CD4-positive, alpha-beta T cell (primary cell): Measurements from ENCODE around the gene ZNF536. TPM values are rescaled to one million over a fixed set of nuclear protein-coding genes. Genes with fewer than 3 reads are reported as not detected.

Source experiments
- ATAC-seq: fragments of 200-7000 bp; cut with Tn5 transposase; one replicate; pipeline ENCODE4 v1.10.0; 2022; ENCODE audit warnings: mild to moderate bottlenecking; ENCODE audit not compliant: poor library complexity
- CTCF ChIA-PET: fragments of 350-600 bp; sonication (Branson Sonifier 250); formaldehyde crosslinking; loops from one replicate; lab custom pipeline; 2021; ENCODE audit warnings: antibody characterized with exemption, inconsistent platforms; lab: Charles Lee
- POLR2A ChIA-PET: fragments of 350-600 bp; sonication (Branson Sonifier 250); formaldehyde crosslinking; loops from one replicate; lab custom pipeline; 2021; ENCODE audit warnings: antibody characterized with exemption, inconsistent platforms; lab: Charles Lee
- DNase-seq, 14 experiments: peaks; one replicate each; pipeline ENCODE4 v3.0.0-alpha.2; 2013 to 2020; ENCODE audit warnings: mixed read lengths in 2 of 14
- H3K27ac ChIP-seq, 2 donors: one replicate each; pipeline versions ENCODE4 v1.5.1 to v1.7.0; 2013; ENCODE audit warnings: low read length in 2 of 2, low read depth in 1 of 2, mild to moderate bottlenecking in 1 of 2
- H3K27me3 ChIP-seq, 2 experiments: 1 replicate in 1 of 2; 2 replicates in 1 of 2; pipeline versions ENCODE4 v1.6.1 to v1.7.0; 2013; ENCODE audit warnings: low read length in 2 of 2, control low read depth in 1 of 2, mild to moderate bottlenecking in 1 of 2, moderate library complexity in 1 of 2; ENCODE audit not compliant: insufficient read depth in 2 of 2, control insufficient read depth in 1 of 2
- H3K36me3 ChIP-seq: one replicate; pipeline ENCODE4 v1.6.1; 2013; ENCODE audit warnings: low read length, control low read depth; ENCODE audit not compliant: insufficient read depth
- H3K4me1 ChIP-seq: one replicate; pipeline ENCODE4 v1.6.1; 2013; ENCODE audit warnings: low read length, control low read depth; ENCODE audit not compliant: insufficient read depth
- H3K4me3 ChIP-seq: one replicate; pipeline ENCODE4 v1.5.1; 2013; ENCODE audit warnings: mild to moderate bottlenecking, low read length, moderate library complexity
- H3K9me3 ChIP-seq, 2 experiments: 1 replicate in 1 of 2; 2 replicates in 1 of 2; pipeline versions ENCODE4 v1.6.1 to v1.7.0; 2013; ENCODE audit warnings: low read length in 2 of 2, mild to moderate bottlenecking in 2 of 2, control low read depth in 1 of 2, moderate library complexity in 1 of 2; ENCODE audit not compliant: control insufficient read depth in 1 of 2, insufficient read depth in 1 of 2
- H3K27ac Mint-ChIP-seq: one replicate; pipeline ENCODE4 v1.8.0; 2020; ENCODE audit warnings: mixed read lengths
- H3K27me3 Mint-ChIP-seq: one replicate; pipeline ENCODE4 v1.8.0; 2021; ENCODE audit warnings: mixed read lengths
- H3K36me3 Mint-ChIP-seq: one replicate; pipeline ENCODE4 v1.8.0; 2021; ENCODE audit warnings: low read depth, mixed read lengths
- H3K4me1 Mint-ChIP-seq: one replicate; pipeline ENCODE4 v1.8.0; 2021; ENCODE audit warnings: low read depth, mixed read lengths
- H3K4me3 Mint-ChIP-seq: one replicate; pipeline ENCODE4 v1.8.0; 2020; ENCODE audit warnings: mild to moderate bottlenecking, mixed read lengths
- H3K9me3 Mint-ChIP-seq: one replicate; pipeline ENCODE4 v1.8.0; 2020; ENCODE audit warnings: mixed read lengths
- intact Hi-C, 2 experiments: fragments of 100-400 bp; cut with DNase I in 1 of 2; cut with micrococcal nuclease in 1 of 2; formaldehyde crosslinking; loops; one replicate each; pipeline versions ENCODE4 v1.15.1 to v1.9.0; 2023 to 2025; cut with DNase I, micrococcal nuclease
- total RNA-seq, 174 experiments: library from RNA in 2 of 174; stranded (reverse) in 2 of 174; gene quantifications; one replicate each; pipeline ENCODE4 v1.2.3 and lab custom pipeline; 2021 to 2026
- TF ChIP-seq, protein P1 (sequence below): fragments of 200-600 bp; IDR thresholded peaks from one replicate; pipeline ENCODE4 v1.8.0; 2022; ENCODE audit warnings: antibody characterized with exemption, mild to moderate bottlenecking

ZNF536 gene
- total RNA-seq, 2 experiments from 2014 or later: not detected

- Mint-ChIP-seq H3K36me3 (no peaks in the 10 kb centered on the region), H3K4me1 (no peaks in the 10 kb centered on the region)
- CTCF ChIA-PET: no interaction called here
Measured at GRCh38 chr19:30593356-30593755, 221.2 kb downstream of the ZNF536 start.

DNA sequence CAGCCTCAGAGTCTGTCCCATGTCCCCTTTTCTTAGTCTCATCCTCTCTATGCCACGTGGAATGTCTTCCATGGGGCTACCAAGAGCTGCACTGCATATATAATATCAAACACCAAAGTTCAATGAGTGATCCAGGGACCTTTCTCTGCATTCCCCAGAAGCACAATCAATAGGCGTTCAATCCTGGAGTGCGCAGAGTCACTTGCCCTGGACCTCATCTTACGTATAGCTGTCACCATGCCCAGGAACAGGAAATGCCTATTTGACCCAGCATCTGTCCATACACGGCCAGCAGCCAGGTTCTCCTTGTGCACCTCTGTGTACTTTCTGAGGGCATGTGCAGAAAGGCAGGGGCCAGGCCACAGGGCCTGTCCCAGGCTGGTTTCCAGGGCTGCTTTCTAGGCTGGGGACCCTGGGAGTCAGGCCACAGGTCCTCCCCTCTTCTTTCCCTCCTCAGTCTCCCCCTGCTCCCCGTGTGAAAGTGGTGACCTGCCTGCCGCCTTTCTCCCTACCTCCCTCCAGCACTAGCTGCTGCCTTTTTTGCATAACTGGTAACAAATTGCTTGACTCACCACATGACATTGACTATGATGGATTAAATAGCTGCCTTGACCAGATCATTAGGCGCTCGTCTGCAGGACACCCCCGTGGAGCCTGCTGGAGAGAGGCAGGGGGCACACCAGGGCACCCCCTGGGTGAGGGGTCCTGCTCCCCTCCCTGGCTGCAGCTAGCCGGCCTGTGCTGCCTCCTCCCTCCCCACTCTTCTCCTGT lies 222.0 kb downstream of the ZNF536 start:
- Mint-ChIP-seq H3K27ac (no peak overlapping the region), H3K27me3 (no peaks in the 10 kb centered on the region), H3K4me3 (no peak overlapping the region), H3K4me1 (no peaks in the 10 kb centered on the region), H3K36me3 (no peaks in the 10 kb centered on the region), H3K9me3 (no peaks in the 10 kb centered on the region)
- no peak overlapping the region for H3K4me3 ChIP-seq
- intact Hi-C loops: no loop called here
- DNase-seq (no peak), ATAC-seq (no peak)
- H3K4me1 ChIP-seq: no peaks in the 10 kb centered on the region
- ChIA-PET CTCF (no interaction called here), POLR2A (no interaction called here)
- no peak overlapping the region for H3K27ac ChIP-seq
- no peaks in the 10 kb centered on the region for H3K36me3 ChIP-seq
- TF ChIP-seq, protein P1, sequence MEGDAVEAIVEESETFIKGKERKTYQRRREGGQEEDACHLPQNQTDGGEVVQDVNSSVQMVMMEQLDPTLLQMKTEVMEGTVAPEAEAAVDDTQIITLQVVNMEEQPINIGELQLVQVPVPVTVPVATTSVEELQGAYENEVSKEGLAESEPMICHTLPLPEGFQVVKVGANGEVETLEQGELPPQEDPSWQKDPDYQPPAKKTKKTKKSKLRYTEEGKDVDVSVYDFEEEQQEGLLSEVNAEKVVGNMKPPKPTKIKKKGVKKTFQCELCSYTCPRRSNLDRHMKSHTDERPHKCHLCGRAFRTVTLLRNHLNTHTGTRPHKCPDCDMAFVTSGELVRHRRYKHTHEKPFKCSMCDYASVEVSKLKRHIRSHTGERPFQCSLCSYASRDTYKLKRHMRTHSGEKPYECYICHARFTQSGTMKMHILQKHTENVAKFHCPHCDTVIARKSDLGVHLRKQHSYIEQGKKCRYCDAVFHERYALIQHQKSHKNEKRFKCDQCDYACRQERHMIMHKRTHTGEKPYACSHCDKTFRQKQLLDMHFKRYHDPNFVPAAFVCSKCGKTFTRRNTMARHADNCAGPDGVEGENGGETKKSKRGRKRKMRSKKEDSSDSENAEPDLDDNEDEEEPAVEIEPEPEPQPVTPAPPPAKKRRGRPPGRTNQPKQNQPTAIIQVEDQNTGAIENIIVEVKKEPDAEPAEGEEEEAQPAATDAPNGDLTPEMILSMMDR: no peak
- peaks cover 0 to 8% of the 10 kb centered on the region in 2 experiments for H3K9me3 ChIP-seq
- peaks cover 0 to 5% of the 10 kb centered on the region in 2 experiments for H3K27me3 ChIP-seq

More at GRCh38 chr19:30593356-30593755, 221.2 kb downstream of the ZNF536 start:
- no peak overlapping the region for H3K27ac ChIP-seq
- Mint-ChIP-seq H3K27ac (no peak overlapping the region), H3K9me3 (no peaks in the 10 kb centered on the region), H3K4me3 (no peak overlapping the region), H3K27me3 (no peaks in the 10 kb centered on the region)
- ATAC-seq: no peak
- TF ChIP-seq, protein P1: no peak
- no peaks in the 10 kb centered on the region for H3K4me1 ChIP-seq
- no peak overlapping the region for H3K4me3 ChIP-seq
- H3K27me3 ChIP-seq: peaks cover 0 to 5% of the 10 kb centered on the region in 2 experiments
- H3K9me3 ChIP-seq: peaks cover 0 to 8% of the 10 kb centered on the region in 2 experiments
- intact Hi-C loops: no loop called here
- POLR2A ChIA-PET: no interaction called here
- DNase-seq: no peak
- no peaks in the 10 kb centered on the region for H3K36me3 ChIP-seq

DNA sequence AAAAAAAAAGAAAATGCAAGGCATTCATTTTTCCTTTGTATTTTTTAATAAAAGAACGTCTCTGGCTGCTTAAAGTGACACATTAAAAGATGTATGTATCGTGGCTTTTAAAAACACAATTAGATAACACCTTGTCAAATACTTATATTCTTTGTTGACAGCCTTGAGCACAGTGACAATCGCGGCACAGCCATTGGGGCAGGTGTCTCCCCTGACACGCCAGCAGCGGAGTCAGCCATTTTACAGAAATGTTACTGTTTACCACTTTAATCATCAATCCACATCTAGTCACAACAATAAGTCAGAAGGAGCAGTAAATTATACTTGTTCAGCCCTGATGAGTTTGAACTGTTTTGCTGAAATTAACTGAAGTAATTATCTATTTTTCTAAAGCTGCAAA lies 224.1 kb downstream of the ZNF536 start:
- no peaks in the 10 kb centered on the region for H3K4me1 ChIP-seq
- intact Hi-C loops: no loop called here
- ChIA-PET CTCF (no interaction called here), POLR2A (no interaction called here)
- Mint-ChIP-seq H3K4me3 (no peak overlapping the region), H3K27me3 (peaks cover 9% of the 10 kb centered on the region), H3K9me3 (no peaks in the 10 kb centered on the region), H3K27ac (no peak overlapping the region), H3K4me1 (no peaks in the 10 kb centered on the region), H3K36me3 (no peaks in the 10 kb centered on the region)
- peaks cover 0 to 5% of the 10 kb centered on the region in 2 experiments for H3K27me3 ChIP-seq
- DNase-seq: no peak
- TF ChIP-seq, protein P1: no peak
- peaks cover 0 to 8% of the 10 kb centered on the region in 2 experiments for H3K9me3 ChIP-seq
- H3K27ac ChIP-seq: no peak overlapping the region
- H3K4me3 ChIP-seq: no peak overlapping the region
- ATAC-seq: no peak
- H3K36me3 ChIP-seq: no peaks in the 10 kb centered on the region
